ENCODE measurements around the gene CALHM1. TPM values are rescaled to one million over a fixed set of nuclear protein-coding genes. Genes with fewer than 3 reads are reported as not detected.

The CALHM1 gene
- total RNA-seq, 3 donors from 2014 or later = not detected

DNA sequence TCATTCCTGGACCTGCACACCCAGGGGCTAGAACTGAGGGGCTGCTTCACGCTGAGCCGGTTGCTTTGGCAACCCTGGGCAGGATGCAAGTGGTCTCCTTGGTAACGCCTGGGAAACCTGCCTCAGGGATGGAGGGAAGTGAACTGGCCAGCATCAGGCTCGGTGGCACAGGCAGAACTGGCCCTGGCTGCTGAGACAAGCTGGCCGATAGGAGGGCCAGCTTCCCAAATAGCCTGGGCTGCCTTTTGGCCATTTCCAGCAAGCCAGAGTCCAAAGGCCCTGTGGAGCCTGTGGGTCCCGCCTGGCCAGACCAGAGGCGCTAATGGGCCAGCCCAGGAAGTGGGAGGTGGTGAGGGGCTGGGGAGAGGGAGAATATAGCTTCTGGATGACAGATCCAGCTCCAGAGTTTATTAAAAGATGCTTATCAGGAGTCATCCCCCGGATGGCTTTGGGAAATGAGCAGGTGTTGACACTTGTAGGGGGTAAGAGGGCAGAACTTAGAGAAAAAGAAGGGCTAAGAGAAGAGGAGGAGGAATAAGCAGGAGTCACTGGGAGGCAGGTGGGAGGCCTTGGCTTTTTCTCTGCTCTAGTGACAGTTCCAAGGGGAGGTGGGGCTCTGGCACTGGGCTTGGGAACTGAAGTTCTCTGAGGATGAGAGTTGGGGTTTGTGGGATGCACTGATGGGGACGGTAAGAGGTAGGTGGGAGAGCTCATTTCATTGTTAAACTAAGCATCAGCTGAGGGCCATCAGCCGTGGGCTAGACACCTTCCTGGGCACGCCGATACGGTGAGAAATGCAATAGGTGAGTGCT lies 44.4 kb upstream of the CALHM1 start:
- intact Hi-C loops (cut with DNase I, micrococcal nuclease) = no loop called here
- Histone ChIP-seq H3K4me1 (ENCODE audit: low read depth) (peaks cover 2% of the 10 kb centered on the region), H3K9me3 (no peaks in the 10 kb centered on the region), H3K36me3 (ENCODE audit: low read depth) (no peaks in the 10 kb centered on the region), H3K4me3 (no peak overlapping the region)
- DNase-seq (no peak), ATAC-seq (no peak)
- TF ChIP-seq, protein P1, sequence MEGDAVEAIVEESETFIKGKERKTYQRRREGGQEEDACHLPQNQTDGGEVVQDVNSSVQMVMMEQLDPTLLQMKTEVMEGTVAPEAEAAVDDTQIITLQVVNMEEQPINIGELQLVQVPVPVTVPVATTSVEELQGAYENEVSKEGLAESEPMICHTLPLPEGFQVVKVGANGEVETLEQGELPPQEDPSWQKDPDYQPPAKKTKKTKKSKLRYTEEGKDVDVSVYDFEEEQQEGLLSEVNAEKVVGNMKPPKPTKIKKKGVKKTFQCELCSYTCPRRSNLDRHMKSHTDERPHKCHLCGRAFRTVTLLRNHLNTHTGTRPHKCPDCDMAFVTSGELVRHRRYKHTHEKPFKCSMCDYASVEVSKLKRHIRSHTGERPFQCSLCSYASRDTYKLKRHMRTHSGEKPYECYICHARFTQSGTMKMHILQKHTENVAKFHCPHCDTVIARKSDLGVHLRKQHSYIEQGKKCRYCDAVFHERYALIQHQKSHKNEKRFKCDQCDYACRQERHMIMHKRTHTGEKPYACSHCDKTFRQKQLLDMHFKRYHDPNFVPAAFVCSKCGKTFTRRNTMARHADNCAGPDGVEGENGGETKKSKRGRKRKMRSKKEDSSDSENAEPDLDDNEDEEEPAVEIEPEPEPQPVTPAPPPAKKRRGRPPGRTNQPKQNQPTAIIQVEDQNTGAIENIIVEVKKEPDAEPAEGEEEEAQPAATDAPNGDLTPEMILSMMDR (IDR thresholded peaks at IDR 0.05) = no peak

DNA sequence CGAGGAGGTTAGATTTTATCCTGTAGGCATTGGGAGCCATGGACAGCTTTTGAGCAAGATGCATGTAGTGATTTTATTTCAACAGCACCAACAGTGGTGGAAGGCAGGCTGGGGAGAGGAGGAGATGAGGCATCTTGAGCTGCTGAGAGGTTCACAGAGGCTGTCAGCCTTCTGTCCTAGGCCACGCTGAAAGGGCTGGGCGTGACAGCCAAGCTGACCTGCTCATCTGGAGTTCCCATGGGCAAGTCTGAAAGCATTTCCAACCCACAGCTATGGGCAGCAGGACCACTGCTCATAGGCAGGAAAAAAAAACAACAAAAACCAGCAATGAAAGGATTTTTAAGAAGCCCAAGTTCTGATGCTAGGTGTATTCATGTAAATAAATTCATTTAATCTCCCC lies 42.5 kb upstream of the CALHM1 start:
- Histone ChIP-seq H3K9me3 (no peaks in the 10 kb centered on the region), H3K36me3 (ENCODE audit: low read depth) (no peaks in the 10 kb centered on the region), H3K4me3 (no peak overlapping the region), H3K4me1 (ENCODE audit: low read depth) (peaks cover 2% of the 10 kb centered on the region)
- TF ChIP-seq, protein P1 (IDR thresholded peaks at IDR 0.05) = no peak
- ATAC-seq (no peak), DNase-seq (no peak)
- intact Hi-C loops (cut with DNase I, micrococcal nuclease) = no loop called here

DNA sequence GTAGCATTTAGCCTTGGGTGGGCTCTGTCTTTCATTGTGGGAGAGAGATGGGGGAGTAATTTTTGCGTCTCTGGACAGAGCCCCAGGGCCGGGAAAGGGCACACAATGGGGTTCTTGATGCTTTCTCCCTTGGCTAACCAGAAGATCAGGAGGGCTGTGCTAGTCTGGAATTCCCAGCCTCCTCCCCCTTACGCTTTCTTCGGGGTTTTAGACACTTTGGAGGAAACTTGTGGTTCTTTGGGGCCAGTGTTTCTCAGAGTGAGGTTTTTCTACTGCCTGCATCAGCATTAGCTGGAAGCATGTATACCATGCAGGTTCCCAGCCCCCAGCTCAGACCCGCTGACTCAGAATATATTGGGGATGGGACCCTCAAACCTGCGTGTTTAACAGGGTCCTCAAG lies 41.8 kb upstream of the CALHM1 start:
- Histone ChIP-seq H3K4me1 (ENCODE audit: low read depth) (peaks cover 2% of the 10 kb centered on the region), H3K9me3 (no peaks in the 10 kb centered on the region), H3K4me3 (no peak overlapping the region), H3K36me3 (ENCODE audit: low read depth) (no peaks in the 10 kb centered on the region)
- no peak for DNase-seq
- intact Hi-C loops (cut with DNase I, micrococcal nuclease) = no loop called here
- TF ChIP-seq, protein P1 (IDR thresholded peaks at IDR 0.05) = no peak
- no peak for ATAC-seq

DNA sequence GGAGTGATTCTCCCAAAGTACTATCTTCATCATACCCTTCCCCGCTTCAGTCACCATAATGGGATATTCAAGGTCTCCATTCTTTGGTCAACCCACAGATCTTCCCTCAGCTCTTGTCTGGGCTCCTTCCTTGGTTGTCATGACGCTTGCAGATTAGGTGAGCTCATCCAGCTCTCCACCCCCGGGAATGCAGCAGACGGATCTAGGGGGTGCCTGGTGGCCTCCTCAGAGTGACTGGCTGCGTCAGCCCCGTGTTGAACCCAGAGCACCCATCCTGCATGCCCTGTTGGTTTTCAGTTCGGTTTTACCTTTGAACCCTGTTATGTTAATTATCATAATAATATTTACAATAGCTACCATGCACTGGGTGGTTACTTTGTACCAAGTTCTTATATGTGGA lies 41.2 kb upstream of the CALHM1 start:
- ATAC-seq = no peak
- Histone ChIP-seq H3K4me1 (ENCODE audit: low read depth) (no peaks in the 10 kb centered on the region), H3K9me3 (no peaks in the 10 kb centered on the region), H3K4me3 (no peak overlapping the region), H3K36me3 (ENCODE audit: low read depth) (no peaks in the 10 kb centered on the region)
- no peak for DNase-seq
- TF ChIP-seq, protein P1 (IDR thresholded peaks at IDR 0.05) = no peak
- intact Hi-C loops (cut with DNase I, micrococcal nuclease) = no loop called here

DNA sequence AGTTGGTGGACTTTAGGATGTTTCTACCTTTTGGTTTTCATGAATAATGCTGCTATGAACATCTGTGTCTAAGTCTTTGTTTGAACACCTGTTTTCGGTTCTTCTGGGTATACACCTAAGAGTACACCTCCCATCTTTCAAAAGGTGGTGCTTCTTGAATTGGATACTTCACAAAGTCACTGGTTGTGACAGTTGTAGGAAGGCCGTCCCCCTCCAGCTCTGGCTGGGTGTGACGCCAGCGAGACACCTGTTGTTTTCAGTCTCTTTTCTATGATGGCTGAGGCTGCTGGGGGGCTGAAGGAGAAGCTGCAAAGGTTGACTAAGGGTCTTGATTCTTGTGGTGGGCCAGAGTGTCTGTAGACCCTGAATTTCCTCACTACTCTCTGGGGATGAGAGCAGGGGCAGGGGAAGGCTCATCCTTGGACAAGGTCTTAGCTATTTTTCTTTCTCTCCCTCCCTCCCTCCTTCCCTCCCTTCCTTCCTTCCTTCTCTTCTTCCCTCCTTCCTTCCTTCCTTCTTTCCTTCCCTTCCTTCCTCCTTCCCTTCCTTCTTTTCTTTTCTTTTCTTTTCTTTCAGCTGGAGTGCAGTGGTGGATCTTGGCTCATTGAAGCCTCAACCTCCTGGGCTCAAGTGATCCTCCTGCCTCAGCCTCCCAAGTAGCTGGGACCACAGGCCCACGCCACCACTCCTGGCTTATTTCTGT lies 40.4 kb upstream of the CALHM1 start:
- H3K4me1 ChIP-seq (ENCODE audit: low read depth) = peaks cover 6% of the 10 kb centered on the region
- DNase-seq (no peak), ATAC-seq (peak; percentile 54)
- TF ChIP-seq, protein P1 (IDR thresholded peaks at IDR 0.05) = no peak
- no peaks in the 10 kb centered on the region for H3K9me3 ChIP-seq
- no peak overlapping the region for H3K4me3 ChIP-seq
- intact Hi-C loops (cut with DNase I, micrococcal nuclease) = no loop called here
- H3K36me3 ChIP-seq (ENCODE audit: low read depth) = no peaks in the 10 kb centered on the region

Measured in mucosa of descending colon (tissue), 3 donors.